Measurements from ENCODE around the gene FAM89B.

Gene FAM89B

DNA sequence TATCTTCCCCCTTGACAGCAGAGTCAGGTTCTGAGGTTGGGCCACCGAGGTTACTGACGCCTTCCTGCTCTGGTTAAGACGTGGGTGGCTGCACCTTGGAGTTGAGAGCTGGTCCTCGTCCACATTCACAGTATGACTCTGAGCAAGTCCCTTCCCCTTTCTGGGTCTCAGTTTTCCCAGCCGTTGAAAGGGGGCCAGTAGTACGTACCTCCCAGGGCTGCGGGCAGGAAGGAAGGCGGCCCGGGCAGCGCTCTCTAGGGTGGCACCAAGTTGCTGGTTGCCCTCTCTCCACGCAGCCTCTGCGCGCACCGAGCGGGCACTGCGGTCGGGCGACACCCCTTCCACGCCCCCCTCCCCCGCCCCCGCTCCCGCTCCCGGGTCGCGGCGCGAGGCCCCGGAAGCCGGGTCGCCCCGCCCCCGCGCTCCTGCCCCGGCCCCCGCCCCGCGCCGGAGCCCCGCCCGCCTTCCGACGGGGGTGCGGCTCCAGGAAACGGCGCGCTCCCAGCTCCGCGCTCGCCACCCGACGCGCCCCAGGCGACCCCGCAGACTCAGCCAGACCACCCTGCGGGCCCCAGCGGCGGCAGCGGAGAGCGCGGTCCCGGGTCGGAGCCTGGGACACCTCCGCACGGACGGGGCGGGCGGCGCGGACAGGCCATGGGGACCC, 3.4 kb downstream of the FAM89B start, which contains the start of gene EHBP1L1:
Gene EHBP1L1, plus strand, starts transcription at position 486 of the 664 bp plus-strand sequence. CDS start 250 bp downstream, outside the sequence.
- no peak for DNase-seq

DNA sequence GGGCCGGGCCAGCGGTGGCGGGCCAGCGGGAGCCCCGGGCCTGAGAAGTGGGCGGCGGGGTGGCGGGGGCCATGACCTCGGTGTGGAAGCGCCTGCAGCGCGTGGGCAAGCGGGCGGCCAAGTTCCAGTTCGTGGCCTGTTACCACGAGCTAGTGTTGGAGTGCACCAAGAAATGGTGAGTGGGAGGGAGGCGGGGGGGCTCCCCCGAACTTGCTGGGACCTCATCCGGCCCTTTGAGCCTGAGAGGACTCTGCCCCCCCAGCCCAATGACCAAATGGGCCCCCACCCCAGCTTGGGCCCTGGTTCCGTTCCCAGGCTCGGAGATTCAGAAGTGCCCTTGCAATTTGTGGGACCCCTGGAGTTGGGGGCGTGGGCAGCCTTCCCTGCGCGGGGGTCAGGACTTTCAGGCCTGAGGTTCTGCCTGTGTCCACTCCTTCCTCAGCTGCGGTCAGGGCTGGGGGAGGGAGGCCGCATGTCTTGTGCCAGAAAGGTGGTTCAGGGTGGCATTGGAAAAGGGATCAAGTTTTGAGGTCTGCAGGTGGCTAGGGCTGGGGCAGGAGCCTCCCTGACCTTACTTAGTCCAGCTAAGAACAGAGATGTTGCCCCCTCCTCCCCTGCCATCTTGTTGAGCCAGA, 4.0 kb downstream of the FAM89B start:
- DNase-seq, result no peak

DNA sequence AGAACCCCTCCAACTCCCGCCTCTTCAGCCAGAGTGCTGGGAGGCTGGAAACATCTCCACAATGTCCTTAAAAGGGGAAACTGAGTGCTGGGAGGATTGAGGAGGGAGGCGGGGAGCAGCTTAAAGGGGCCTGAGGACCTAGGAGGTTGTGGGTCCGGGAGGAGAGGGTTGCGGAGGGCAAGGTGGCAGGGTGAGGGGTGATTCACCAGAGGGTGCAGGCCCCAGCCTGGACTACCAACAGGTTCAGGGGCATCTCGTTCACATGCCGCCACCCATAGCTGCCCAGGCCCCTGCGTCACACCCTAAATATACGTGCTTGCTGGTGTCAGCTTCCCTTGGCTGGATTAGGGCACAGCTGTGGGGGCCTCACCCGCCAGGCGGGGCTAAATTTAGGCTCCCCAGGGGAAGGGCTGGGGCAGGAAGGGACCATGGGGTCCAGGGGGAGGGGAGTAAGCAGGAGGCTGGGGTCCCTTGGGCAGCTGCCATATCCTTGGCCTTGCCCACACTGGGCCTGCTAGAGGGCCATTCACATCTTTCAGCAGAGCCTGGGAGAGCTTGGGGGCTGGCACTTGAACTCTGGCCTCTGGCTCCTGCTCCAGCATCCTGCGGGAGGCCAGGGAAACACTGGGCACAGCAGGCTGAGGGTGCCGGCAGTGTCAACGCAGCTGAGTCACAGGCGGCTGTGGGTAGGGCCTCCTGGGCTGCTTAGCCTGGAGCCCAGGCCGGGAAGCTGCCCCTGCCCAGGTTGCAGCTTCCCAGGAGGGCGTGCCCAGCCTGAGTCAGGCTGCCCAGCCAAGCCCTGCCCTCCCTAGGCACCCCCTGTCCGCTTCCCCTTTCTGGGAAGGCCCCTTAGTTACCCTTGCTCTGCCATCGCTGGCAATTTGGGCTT, 4.8 kb downstream of the FAM89B start:
- no peak for DNase-seq

DNA sequence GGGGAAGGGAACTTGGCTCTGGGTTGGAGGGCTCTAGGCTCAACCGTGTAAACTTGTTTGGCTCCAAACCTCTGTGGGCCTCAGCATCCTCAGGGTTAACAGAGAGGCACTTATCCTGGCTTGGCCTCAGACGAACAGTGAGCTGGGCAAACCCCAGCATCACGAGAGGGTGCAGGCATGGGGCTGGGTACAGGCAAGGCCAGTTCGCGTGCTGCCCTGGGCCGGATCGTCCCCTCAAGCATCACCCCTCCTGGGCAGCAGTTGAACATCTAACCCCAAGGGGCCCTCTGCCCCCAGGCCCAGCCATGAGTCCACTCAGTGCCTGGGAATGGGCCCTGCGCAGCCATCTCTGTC, 5.4 kb downstream of the FAM89B start:
- no peak for DNase-seq

DNA sequence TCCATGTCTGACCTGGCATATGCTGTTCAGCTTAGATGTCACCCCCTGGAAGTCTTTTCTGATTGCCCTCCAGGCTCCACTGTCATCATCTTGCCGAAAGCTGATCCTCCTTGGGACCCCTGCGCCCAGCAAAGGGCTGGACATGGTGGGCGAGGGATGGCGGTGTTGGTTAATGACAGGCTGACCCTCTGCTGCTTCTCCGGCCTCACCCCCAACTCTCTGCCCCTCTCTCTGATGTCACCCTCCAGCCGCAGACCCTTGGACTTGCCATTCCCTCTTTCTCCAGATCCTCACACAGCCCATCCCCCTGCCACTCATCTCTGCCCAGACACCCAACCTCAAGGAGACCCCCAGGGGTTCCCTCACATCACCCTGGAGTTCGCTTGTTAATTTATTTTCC, 5.8 kb downstream of the FAM89B start:
- DNase-seq, result no peak

DNA sequence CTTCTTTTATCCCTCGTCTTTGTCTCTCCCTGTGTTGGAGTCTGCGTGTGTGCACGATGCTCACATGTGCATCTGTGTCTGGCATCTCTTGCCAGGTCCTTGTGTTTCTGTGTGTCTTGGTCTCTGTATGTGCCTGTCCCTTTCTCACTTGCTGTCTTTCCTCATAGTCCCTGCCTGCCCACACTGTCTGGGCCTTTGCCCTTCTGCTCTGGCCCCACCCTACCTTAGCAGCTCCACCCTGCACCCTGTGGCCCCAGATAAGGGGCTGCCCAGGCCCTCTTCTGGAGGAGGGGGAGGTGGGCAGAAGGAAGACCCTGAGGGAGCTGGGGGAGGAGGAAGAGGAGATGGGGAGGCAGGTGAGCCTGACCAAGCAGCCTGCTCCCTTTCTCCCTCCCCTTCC, 6.3 kb downstream of the FAM89B start:
- DNase-seq, result no peak

DNA sequence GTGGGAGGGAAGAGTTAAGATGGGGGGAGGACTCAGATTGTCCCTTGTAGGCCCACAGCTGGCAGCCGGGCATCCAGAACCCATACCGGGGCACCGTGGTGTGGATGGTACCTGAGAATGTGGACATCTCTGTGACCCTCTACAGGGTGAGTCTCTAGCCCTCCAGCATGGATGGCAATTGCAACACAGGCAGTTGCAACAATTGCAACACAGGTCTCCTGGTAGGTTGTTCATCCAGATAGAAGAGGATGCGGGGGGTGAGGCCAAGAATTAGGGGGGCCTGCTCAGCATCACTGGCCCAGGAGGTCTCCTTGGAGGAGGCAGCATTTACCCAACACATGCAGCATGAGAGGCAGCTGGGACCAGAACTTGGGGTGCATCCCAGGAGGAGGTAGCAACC, 7.0 kb downstream of the FAM89B start:
- DNase-seq, result no peak

DNA sequence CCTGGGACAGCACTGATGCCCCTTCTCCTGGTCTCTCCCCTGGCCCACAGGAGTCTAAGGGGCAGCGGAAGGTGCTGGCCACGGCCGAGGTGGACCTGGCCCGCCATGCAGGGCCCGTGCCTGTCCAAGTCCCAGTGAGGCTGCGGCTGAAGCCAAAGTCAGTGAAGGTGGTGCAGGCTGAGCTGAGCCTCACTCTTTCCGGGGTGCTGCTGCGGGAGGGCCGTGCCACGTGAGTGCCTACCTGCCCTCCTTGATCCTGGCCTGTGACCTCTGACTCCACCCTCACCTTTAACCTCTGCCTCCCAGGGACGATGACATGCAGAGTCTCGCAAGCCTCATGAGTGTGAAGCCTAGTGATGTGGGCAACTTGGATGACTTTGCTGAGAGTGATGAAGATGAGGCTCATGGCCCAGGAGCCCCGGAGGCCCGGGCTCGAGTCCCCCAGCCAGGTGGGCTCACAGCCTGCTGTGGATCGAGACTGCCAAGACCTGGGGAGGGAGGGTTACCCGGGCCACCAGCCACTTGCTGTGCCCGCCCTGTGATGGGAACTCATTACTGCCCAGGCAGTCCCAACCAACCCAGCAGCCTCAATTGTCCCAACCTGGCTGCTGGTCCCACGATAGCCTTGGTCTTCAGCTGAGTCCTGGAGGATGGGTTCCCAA, 7.8 kb downstream of the FAM89B start:
- no peak for DNase-seq

DNA sequence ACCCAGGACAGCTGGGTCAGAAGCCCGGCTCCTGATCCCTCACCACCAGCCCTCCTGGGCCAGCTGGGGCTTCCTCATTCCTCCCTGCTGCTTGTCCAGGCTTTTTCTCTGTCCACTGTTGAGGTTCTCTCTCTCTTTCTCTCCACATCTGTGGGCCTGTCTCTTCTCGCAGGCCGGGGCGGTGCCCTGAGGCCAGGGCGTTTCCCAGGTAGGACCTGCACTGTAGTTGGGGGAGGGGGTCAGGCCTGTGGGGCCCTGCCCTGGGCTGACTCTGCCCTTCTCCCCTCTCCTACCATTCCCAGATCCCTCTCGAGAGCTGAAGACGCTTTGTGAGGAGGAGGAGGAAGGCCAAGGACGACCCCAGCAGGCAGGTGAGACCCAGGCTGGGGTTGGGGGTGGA, 8.4 kb downstream of the FAM89B start:
- DNase-seq, result no peak

DNA sequence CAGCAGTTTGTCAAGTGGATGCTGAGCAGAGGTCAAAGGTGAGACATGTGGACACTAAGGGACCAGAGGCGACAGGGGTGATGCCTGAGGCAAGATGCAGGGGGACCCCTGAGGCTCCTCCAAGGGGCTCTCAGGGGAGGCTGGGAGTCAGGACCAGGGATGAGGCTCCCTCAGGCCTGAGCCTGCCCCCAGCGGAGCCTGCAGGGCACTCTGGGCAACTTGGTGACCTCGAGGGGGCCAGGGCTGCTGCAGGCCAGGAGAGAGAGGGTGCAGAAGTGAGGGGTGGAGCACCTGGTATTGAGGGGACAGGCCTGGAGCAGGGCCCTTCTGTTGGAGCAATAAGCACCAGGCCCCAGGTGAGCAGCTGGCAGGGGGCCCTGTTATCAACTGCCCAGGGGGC, 9.6 kb downstream of the FAM89B start:
- DNase-seq, result no peak

DNA sequence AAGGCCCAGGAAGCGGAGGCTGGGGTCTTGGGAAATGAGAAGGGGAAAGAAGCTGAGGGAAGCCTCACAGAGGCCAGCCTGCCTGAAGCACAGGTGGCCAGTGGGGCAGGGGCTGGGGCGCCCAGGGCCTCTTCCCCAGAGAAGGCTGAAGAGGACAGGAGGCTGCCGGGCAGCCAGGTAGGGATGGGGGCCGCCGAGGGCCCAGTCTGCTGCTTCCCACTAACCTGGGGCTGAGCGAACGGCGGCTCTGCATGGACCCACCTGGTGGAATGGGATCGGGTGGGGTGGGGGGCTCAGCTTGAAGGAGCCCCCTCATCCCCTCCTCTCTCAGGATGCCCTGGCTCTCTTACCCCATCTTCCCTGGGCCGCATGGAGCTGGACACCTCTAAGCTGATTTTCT, 11.3 kb downstream of the FAM89B start:
- no peak for DNase-seq

DNA sequence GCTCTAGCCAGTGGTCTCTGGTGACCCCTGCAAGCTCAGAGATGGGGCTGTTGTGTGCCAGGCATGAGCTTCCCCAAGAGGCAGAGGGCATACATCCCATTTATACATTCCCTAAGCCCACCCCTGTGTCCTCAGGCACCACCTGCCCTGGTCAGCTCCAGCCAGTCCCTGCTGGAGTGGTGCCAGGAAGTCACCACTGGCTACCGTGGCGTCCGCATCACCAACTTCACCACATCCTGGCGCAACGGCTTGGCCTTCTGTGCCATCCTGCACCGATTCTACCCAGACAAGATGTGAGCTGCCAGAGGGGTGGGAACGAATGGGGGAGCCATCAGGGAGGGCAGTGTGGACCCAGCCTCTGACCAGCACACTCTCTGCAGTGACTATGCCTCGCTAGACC, 11.8 kb downstream of the FAM89B start:
- no peak for DNase-seq

DNA sequence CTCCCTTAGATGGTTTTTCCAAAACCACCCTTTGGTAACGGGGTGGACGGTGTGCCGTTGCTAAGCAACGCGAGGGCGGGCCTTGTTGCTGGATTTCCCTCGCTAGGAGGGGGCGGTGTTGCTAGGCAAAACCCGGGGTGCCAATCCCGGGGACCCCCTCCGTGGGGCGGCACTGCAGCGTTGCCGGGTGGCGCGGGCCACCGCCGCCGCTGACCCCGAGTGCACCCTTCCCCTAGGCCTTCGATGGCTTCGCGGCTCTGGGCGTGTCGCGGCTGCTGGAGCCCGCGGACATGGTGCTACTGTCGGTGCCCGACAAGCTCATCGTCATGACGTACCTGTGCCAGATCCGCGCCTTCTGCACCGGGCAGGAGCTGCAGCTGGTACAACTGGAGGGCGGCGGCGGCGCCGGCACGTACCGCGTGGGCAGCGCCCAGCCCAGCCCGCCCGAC, 12.4 kb downstream of the FAM89B start:
- DNase-seq, result no peak

DNA sequence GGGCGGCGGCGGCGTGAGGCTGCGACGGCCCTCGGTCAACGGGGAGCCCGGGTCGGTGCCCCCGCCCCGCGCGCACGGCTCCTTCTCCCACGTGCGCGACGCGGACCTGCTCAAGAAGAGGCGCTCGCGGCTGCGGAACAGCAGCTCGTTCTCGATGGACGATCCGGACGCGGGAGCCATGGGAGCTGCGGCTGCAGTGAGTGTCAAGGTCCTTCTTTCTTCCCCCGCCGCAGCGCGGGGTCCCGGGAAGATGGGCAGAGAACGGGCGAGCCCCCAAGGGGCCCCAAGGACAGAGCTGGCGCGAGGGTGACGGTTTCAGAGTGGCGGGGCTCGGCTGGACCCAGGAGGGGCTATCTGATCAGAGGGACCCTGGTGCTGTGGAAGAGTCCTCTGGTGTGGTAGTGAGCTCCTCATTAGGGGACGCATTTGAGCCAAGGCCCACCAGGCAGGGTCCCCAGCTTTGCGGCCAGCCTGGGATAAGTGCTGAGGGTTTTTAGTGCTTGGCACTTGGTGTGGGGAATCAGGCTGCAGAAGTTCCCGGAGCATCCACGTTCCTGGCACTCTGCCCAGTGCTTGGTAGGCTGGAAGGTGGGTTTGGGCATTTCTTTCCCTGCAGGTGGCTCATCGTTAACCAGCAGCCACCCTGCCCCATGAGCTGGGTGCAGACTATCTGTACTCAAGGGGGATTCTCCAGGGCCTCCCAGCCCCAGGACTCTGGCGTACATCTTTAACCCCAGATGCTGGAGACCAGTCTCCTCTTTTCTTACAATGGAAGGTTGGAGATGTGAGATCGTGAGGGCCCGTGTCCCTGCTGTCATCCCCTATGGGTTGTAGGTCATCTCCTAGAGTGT, 13.3 kb downstream of the FAM89B start:
- no peak for DNase-seq

DNA sequence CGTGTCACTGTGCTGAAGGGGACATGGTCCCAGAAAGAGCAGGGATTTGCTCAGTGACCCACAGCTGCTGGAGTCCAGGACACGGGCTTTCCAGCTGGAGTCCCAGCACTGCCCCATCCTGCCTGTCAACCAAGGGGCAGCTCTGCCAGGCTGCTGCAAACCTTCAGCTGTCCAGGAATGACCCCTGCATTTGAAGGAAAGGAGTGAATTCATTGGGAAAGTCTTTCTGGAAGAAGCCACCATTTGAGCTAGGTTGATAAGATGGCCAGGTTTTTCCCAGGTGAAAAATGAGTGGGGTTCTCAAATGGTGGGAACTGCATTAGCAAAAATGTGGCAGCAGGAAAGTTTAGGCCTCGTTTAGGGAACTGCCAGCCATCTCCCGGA, 13.9 kb downstream of the FAM89B start:
- no peak for DNase-seq

DNA sequence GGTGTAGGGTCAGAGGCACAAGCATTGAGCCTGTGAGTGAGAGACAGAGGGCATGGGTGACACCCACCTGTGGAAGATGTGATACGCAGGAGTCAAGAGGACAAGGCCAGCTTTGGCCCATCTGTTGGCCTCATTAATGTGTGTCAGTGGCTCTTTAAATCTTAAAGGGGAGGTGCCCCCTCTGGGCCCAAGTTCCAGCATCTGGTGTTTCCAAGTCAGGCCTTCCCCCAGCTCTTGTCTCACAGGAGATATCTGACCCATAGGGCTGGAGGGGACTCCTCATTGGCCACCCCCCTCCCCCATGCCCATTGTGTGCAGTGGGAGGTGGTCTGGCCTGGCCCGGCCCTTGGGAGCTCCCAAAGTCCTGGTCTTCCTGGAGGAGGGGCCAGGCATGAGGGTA, 14.3 kb downstream of the FAM89B start:
- no peak for DNase-seq

DNA sequence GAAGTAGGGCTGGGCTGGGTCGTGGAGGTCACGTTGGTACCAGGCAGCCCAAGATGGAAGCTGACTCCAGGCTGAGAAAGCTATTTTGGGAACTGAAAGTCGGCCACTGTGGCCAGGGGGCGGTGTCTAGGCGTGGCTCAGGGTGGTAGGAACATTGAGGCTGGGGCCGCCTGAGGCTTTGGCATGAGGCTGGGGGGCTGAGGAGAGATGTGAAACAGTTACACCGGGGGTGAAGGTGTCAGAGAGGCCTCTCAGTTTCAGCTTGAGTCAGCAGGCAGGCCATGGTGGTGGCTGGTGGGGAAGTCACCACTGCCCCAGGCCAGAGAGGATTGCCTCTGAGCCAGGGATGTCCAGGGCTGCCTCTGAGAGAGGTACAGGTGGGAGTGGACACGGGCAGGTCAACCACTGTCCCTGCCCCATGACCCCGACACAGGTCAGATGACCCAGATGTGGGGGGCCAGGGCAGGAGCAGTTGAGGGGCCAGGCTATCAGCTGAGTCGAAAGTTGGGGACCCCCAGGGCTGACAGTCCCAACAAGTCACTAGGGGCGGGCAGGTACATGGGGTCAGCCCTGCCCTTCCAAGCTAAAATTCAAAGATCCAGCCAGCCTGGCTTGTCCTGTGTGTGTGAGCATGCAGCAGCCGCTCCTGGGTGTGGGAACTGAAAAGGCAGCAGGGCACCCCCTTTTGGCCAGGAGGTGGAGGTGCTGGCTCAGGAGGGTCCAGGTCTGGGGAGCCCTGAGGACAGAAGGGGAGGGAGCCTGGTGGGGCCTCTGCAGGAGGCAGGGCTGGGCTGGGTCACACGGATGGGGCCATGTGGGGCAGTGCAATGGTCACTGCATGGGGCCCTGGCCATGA, 16.1 kb downstream of the FAM89B start:
- peak; percentile 21 for DNase-seq

DNA sequence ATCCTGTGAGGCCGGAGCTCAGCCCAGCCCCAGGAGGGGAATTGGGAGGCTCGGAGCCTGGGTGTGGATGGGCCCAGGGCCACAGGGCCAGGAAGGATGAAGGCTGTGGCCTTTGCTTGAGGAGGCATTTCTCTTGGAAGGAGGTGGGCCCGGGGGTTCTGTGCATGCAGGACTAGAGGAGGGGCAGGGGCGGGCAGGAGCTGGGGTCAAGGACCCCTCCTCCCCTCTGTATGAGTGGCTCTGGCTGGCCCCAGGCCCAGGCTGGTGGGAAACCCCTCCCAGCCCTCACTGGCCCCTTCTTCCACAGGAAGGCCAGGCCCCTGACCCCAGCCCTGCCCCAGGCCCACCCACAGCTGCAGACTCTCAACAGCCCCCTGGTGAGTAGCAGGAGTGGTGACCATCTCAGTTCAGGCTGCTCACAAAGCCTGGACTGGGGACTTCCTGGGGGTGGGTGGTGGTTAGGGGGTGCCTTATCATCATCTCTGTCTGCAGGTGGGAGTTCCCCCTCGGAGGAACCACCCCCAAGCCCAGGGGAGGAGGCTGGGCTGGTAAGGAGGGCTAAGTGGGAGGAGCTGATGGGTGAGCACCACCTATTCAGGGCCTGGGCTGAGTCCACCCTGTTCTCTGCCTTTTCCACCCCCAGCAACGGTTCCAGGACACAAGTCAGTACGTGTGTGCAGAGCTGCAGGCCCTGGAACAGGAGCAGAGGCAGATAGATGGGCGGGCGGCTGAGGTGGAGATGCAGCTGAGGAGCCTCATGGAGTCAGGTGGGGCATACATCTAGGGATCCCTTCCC, 17.3 kb downstream of the FAM89B start:
- DNase-seq, result no peak

DNA sequence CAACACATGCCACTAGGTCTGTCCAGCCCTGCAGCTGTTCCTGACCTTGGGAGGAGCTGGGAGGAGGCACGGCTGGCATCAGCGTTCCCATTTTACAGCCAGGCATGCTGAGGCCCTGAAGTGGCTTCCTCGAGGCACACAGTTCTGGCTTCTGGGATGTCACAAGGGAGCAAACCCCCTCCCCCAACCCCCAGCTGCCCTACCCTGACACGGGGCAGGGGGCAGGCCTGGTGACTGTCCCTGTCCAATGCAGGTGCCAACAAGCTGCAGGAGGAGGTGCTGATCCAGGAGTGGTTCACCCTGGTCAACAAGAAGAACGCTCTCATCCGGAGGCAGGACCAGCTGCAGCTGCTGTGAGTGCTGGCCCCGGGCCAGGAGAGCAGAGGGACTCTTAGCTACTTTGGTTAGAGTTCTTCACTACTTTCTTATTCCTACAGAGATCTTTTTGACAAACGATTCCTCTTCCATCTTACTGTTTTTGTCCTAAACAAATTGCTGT, 18.0 kb downstream of the FAM89B start:
- peak; percentile 7 for DNase-seq

Measured in NCI-H1092 treated with DMSO at 0.1 percent for 48 hours (cell line).